ELF-1 (cell line): ENCODE data around the gene PPP6R1.
A peak's percentile ranks its signal among the peaks of the same experiment; 100 is the strongest.

Source experiments
- DNase-seq: peaks from one replicate; pipeline ENCODE4 v3.0.0-alpha.2; 2016; ENCODE audit warnings: low read depth, low spot score

Gene PPP6R1

DNA sequence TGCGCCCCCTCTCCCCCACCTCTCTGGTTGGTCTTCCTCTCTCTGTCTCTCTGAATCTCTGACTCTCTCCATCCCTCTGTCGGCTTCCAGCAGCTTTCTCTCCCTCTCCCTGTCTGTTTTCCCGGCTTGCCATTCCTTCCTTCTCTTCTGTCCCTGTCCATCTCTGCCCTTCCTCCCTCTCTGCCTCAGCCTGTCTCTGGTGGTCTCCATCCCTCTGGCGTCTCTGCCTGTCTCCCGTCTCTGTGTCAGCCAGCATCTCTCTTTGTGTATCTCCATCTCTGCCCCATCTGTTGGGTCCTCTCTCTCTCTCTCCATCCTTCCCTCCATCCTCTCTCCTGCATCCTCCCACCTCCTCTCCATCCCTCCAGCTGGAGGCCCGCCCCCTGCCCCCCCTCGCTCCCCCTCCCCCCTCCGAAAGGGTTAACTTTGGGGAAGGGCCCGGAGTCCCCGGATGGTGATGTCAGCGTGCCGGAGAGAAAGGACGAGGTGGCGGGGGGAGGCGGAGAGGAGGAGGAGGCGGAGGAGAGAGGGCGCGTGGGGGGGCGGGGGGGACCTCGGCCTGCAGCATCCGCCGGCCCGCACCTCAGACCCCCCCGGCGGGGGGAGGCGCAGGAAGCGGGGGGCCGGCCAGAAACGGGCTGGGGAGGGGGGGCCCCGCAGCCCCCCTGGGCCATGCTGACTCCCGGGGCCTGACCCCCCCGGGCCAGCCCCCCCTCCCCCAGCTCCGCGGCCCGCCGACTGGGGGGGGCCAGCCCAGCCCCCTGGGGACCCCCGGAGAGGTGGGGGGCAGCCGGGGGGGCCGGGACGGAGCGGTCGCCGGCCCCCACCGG is 24.9 kb upstream of the PPP6R1 start, which contains the start of gene BRSK1:
Gene BRSK1, plus strand, starts transcription at position 450 of the 830 bp plus-strand sequence. CDS start 446 bp downstream, outside the sequence.
- DNase-seq = no peak

DNA sequence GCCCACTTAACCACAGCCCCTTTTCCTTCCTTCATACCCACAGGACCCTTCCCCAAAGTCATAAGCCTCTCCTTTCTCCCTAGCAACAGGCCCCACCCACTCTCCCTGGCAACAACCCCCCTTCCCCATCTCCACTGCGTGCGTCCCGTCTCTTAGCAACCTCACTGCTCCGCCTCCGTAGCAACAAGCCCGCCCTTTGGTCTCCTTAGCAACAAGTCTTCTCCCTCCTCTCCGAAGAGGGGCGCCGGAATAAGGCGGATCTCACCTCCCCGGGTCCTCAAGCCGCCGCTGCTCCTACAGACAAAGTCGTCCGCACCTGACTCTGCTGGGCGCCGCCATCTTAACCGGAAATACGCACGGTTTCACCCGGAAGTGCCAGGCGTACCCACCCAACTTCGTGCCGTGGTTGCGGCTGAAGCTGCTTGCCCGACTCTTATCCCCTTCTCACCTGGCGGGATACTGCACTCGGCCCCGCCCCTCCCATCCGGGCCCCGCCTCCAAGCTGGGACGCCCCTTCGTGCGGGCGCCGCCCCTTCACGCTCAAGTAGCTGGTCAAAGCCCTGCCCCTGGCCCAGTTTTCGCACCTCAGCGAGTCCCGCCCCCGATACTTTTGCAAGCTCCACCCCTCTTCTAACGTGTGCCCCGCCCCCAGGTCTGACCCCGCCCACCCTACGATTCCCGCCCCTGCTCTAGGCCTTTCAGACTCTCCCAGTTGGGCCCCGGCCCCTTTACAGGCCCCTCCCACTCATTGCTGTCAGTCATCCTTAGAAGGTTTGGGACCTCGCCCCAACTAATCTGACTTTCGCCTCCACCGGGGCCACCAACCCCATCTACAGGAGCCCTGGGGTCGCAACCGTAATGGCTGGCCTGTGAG is 21.2 kb upstream of the PPP6R1 start, which contains the start of gene HSPBP1:
Gene HSPBP1, minus strand, starts transcription at position 341 of the 874 bp plus-strand sequence. CDS start 502 bp downstream, outside the sequence.
- DNase-seq = peak; percentile 99

DNA sequence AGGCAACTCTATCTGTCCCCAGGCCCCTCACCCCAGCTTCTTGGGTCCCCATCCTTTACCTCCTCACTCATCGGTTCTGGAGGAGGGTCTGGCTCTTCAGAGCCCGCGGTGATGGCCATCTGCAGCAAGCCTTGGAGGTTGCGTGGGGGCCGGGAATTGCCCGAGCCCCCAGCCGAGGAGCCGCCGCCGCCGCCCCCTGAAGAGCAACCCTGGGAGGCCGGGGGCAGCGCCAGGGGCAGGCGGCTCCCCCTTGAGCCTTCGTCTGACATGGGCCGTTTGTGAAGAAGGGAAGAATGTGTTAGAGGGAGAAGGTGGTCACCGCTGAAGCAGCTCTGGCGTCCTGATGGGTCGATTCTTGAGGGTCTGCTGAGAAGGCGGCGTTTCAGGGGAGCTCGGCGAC is 20.5 kb upstream of the PPP6R1 start:
- DNase-seq = no peak

DNA sequence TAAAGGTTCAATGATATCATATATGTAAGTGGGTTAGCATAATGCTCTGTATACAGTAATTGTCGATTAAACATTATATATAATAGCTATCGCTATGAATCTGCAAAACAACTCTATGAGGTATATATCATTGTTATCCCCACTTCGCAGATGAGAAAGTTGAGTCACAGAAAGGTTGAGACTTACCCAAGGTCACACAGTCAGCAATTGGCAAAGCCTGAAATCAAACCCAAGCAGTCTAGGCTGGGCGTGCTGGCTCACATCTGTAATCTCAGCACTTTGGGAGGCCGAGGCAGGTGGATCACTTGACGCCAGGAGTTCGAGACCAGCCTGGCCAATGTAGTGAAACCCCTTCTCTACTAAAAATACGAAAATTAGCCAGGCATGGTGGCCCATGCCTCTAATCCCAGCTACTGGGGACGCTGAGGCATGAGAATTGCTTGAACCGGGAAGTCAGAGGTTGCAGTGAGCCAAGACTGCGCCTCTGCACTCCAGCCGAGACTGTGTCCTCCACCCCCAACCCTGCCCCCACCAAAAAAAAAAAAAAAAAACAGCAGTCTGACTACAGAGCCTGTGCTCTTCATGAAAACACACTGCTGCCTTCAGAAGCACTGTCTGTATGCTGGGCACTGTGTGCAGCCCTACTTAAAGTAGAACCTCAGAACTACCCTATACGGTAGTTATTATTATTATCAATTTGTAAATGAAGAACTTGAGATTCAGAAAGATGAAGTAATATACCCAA is 19.7 kb upstream of the PPP6R1 start:
- DNase-seq = no peak

GRCh38 chr19:55277494-55277893 is 18.7 kb upstream of the PPP6R1 start:
- no peak for DNase-seq

DNA sequence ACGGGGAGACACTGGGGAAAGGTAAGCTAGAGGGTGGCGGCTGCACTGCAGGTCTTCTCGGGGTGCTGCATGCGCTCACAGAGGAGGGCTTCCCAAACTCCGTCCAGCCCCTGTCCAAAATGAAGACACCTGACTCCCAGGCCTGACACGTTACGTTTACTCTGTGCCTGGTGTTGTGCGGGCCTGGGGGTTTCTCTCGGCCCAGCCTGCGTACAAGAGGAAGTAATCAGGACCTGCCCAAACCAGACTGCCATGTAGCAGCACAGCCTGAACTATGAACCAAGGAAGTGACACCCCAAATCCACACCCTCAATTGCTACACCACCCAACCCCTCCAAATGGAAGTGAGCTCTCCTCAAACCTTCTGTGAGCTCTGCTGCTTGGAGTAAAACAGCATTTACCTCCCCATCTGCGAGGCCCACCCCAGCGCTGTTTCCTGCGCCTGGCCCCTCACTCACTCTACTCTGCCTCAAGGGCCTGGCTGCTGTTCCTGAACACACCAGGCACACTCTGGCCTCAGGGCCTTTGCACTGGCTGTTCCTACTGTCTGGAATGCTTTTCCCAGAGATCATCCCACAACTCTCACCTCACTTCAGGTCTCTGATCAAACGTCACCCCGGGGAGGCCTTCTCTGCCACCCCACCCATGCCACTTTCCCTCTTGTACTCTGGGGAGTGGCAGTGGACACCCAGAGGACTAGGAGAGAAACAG is 18.1 kb upstream of the PPP6R1 start:
- DNase-seq = no peak

GRCh38 chr19:55275851-55276719 is 17.3 kb upstream of the PPP6R1 start:
- DNase-seq = no peak

DNA sequence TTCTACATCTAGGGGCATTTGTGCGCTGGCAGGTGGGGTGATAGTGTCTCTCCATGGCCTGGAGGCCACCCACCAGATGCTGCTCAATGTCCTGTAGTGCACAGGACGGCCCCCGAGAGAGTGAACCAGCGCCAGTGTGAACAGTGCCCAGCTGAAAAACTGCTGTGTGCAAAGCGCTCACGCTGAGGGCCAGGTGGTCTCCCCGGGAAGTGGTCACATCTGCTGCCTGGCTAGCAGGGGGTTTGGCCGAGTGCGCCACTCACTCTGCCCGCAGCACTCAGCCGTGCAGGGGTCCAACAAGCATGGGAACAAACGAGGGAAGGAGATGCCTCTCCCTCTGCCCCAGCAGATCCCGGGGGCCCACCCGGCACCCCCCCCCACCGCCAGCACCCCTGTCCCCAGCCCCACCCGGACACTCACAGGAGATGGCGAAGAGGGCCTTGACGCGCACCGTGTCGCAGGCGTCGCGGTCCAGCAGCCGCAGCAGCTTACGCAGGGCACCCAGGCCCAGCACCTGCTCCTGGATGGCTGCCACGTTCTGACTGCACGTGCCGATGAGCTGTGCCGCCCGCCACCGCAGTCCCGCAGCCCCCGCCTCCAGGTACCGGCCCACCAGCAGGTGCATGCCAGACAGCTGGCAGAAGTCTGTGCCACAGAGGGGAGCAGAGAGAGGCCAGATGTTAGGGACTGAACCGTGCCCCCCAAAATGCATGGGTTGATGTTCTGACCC is 15.3 kb upstream of the PPP6R1 start:
- DNase-seq = no peak

GRCh38 chr19:55272142-55272541 is 13.3 kb upstream of the PPP6R1 start:
- peak; percentile 23 for DNase-seq

- no peak for DNase-seq
Observed at GRCh38 chr19:55270172-55270942, 11.5 kb upstream of the PPP6R1 start.

- no peak for DNase-seq
Observed at GRCh38 chr19:55269299-55269698, 10.5 kb upstream of the PPP6R1 start.

- no peak for DNase-seq
Observed at GRCh38 chr19:55266840-55267239, 8.0 kb upstream of the PPP6R1 start.

DNA sequence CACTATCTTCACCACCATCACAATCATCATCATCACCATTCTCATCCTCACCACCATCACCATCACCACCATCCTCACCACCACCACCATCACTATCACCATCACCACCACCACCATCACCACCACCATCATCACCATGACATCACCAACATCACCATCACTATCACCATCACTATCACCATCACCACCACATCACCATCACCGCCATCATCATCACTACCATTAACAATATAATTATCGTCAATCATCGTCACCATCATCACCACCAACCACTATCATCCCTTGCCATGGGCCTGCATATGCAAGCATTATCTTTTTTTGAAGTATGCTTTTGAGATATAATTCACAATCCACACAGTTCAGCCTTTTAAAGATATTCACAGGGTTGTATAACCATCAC is 7.6 kb upstream of the PPP6R1 start:
- no peak for DNase-seq

DNA sequence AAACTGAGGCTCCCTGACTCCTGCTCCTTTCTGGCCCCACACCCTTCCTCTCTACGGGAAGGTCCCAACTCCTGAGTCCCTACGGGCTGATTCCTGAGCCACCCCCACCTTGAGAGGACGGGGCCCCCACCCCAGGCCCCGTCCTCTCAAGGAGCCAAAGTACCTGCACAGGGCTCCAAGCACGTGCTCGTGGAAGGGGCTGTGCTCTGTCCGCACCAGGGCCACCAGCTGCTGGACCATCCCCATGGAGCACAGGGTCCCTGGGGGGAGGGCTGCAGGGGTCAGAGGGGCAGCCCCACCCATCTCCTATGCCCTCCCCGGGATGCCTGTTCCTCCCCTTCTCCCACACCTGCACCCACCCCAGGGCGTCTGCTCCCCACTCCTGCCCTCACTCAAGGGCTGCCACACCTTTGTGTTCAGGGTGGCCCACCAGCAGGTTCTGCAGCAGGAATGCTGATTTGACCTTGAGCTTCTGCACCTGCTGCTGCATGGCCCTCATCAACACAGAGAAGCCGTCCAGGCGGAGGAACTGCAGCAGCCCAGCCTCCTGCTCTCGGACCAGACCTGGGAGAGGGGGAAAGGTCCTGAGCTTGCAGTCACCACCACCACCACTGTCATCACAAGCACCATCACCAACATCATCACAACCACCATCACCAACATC is 7.0 kb upstream of the PPP6R1 start:
- no peak for DNase-seq

GRCh38 chr19:55265173-55265572 is 6.4 kb upstream of the PPP6R1 start:
- no peak for DNase-seq

DNA sequence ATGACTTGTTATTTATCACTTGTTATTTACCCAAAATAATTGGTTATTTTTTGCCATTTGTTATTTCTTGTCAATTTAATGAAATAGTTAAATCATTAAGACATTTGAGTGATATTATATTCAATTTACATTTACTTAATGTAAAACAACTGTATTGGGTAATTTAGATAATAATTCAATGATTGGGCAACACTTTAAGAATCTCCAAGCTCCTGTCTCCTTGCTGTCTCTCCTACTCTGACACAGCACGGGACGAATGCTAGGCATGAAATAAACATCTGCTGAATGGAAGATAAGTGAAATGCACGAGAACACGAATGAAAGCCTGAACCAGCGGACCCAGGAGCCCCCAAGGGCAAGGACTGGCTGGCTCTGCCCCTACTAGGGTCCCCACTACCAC is 5.7 kb upstream of the PPP6R1 start:
- DNase-seq = no peak

- no peak for DNase-seq
Observed at GRCh38 chr19:55262359-55262758, 3.5 kb upstream of the PPP6R1 start.

DNA sequence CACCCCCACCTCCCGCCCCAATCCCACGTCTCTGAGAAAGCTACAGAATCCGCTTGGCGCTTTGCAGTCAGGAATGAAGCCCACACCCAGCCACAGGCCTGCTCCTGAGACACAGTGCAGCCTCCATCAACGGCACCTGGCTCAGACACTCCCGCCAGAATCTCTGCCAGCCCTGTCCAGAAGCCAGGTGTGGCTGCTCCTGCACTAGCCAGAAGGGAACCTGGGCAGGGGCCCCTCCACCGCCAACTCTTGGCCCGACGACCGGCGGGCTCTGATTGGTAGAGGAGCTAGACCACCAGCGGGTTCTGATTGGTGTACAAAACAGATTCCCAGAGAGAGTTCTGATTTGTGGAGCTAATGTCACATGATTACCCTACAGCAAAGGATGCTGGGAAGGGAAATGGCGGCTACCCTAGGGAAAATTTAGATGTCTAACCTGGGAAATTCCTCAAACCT is 2.9 kb upstream of the PPP6R1 start:
- no peak for DNase-seq
